K562 (cell line): ENCODE data around the gene TMEM129. TPM values are rescaled to one million over a fixed set of nuclear protein-coding genes. Genes with fewer than 3 reads are reported as not detected.

Source experiments
- ATAC-seq: fragments of 200-7000 bp; cut with Tn5 transposase; 3 replicates; pipeline ENCODE4 v1.9.1; 2020; ENCODE audit warnings: moderate library complexity
- BruUV-seq: library from RNA; stranded (reverse); fragments of 400-500 nt; replicated peaks from 2 replicates; lab custom pipeline; 2021; lab: Mats Ljungman, UMichigan
- CTCF ChIA-PET: fragments of 300-600 bp; formaldehyde crosslinking; extraction: SDS; loops from one replicate; lab custom pipeline; 2021; ENCODE audit warnings: low intra/inter-chr PET ratio; lab: Yijun Ruan, JAX
- POLR2A ChIA-PET: fragments of 300-600, 350-650 bp; sonication (Branson Sonifier 250); formaldehyde crosslinking; extraction: SDS; loops from one replicate; lab custom pipeline; 2021; ENCODE audit warnings: antibody characterized with exemption, inconsistent platforms; lab: Yijun Ruan, JAX
- DNase-seq, 4 experiments: peaks; one replicate each; pipeline versions ENCODE4 v3.0.0 to v3.0.0-alpha.2; 2011 to 2018; ENCODE audit warnings: low spot score in 3 of 4, mixed read lengths in 3 of 4; ENCODE audit errors: extremely low read depth in 1 of 4
- FAIRE-seq: peaks from 2 replicates; lab custom pipeline; 2011; peaks lifted over from hg19 to GRCh38; lab: Jason Lieb, UNC
- H2AFZ ChIP-seq: 2 replicates; pipeline ENCODE4 v1.6.0; 2011; ENCODE audit warnings: low read depth, low read length, control low read depth, inconsistent platforms
- H3K27ac ChIP-seq: fragments of 200-600 bp; 3 replicates; pipeline ENCODE4 v1.8.0; 2011; ENCODE audit warnings: low read depth, mild to moderate bottlenecking, control low read depth, inconsistent platforms, low read length, moderate library complexity, mixed read lengths; ENCODE audit errors: extremely low read depth
- H3K27me3 ChIP-seq, 2 experiments: fragments of 300-600 bp in 1 of 2; 2 replicates in 1 of 2; 3 replicates in 1 of 2; pipeline versions ENCODE4 v1.6.0 to v1.8.0; 2011; ENCODE audit warnings: inconsistent platforms in 2 of 2, low read length in 2 of 2, mild to moderate bottlenecking in 1 of 2, mixed read lengths in 1 of 2, moderate library complexity in 1 of 2; ENCODE audit not compliant: control insufficient read depth in 2 of 2, insufficient read depth in 2 of 2
- H3K36me3 ChIP-seq: fragments of 300-600 bp; 3 replicates; pipeline ENCODE4 v1.8.0; 2011; ENCODE audit warnings: mild to moderate bottlenecking, low read length, inconsistent platforms; ENCODE audit not compliant: control insufficient read depth, insufficient read depth
- H3K4me1 ChIP-seq, 2 experiments: fragments of 200-600 bp in 1 of 2; replicated peaks in 1 of 2; 2 replicates in 1 of 2; 3 replicates in 1 of 2; pipeline versions ENCODE4 v1.5.1 to v1.8.0; 2011; ENCODE audit warnings: inconsistent platforms in 2 of 2, low read length in 2 of 2, mild to moderate bottlenecking in 1 of 2, mixed read lengths in 1 of 2, moderate library complexity in 1 of 2; ENCODE audit not compliant: control insufficient read depth in 2 of 2, insufficient read depth in 2 of 2
- H3K4me2 ChIP-seq: 2 replicates; pipeline ENCODE4 v1.6.1; 2011; ENCODE audit warnings: low read length, control low read depth, inconsistent platforms, mixed read lengths; ENCODE audit not compliant: insufficient read depth
- H3K4me3 ChIP-seq: fragments of 200-600 bp; sonication (generic), shearing (Covaris generic); 2 replicates; pipeline ENCODE4 v1.5.1; 2016; ENCODE audit warnings: control low read depth, inconsistent platforms
- H3K79me2 ChIP-seq: fragments of 200-600 bp; 3 replicates; pipeline ENCODE4 v1.8.0; 2011; ENCODE audit warnings: low read length, inconsistent platforms; ENCODE audit not compliant: control insufficient read depth, insufficient read depth
- H3K9ac ChIP-seq, 2 experiments: 2 replicates each; pipeline versions ENCODE4 v1.6.0 to v1.6.1; 2011; ENCODE audit warnings: low read depth in 2 of 2, low read length in 2 of 2, control low read depth in 1 of 2, inconsistent platforms in 1 of 2, mild to moderate bottlenecking in 1 of 2, mixed read lengths in 1 of 2; ENCODE audit not compliant: insufficient read depth in 1 of 2
- H3K9me1 ChIP-seq: one replicate; pipeline ENCODE4 v1.6.0; 2011; ENCODE audit warnings: inconsistent platforms, mild to moderate bottlenecking, low read length, moderate library complexity; ENCODE audit not compliant: control insufficient read depth, insufficient read depth
- H3K9me3 ChIP-seq: replicated peaks from 2 replicates; pipeline ENCODE4 v1.5.1; 2011; ENCODE audit warnings: low read depth, low read length, inconsistent platforms; ENCODE audit not compliant: control insufficient read depth, insufficient read depth
- H4K20me1 ChIP-seq: replicated peaks from 2 replicates; pipeline ENCODE4 v1.6.1; 2011; ENCODE audit warnings: low read length, inconsistent platforms, mixed read lengths; ENCODE audit not compliant: control insufficient read depth, insufficient read depth
- LCOR ChIP-seq: sonication (generic); formaldehyde crosslinking; IDR thresholded peaks from 2 replicates; pipeline ENCODE4 v1.8.0; 2022; ENCODE audit warnings: mild to moderate bottlenecking, missing genetic modification reagents
- NCOR1 ChIP-seq: fragments of 450-650 bp; IDR thresholded peaks from 2 replicates; pipeline ENCODE4 v1.6.1; 2016; ENCODE audit warnings: mild to moderate bottlenecking, moderate library complexity
- TBP ChIP-seq: optimal IDR thresholded peaks from 2 replicates; pipeline ENCODE3; 2011; ENCODE audit warnings: low read depth, low read length, improper control_type of control experiment
- ZNF551 ChIP-seq: fragments of 250-450 bp; sonication (Bioruptor Pico); IDR thresholded peaks from 2 replicates; pipeline ENCODE4 v1.5.0; 2021; ENCODE audit warnings: mild to moderate bottlenecking, moderate library complexity
- WGBS: fragments of 100-300 bp; shearing (Covaris generic); methylation state at CpG from one replicate; pipeline ENCODE4 v1.1.6; 2016; ENCODE audit warnings: low coverage, mixed read lengths; ENCODE audit not compliant: insufficient coverage; ENCODE audit errors: missing lambda C conversion rate; 5-methylcytosine and 5-hydroxymethylcytosine counted together
- in situ Hi-C: fragments of 300-500 bp; cut with MboI; formaldehyde crosslinking; loops from 4 replicates; pipeline ENCODE4 v1.15.0; 2018; ENCODE audit warnings: inconsistent platforms, mixed read lengths
- intact Hi-C: fragments of 100-400 bp; cut with micrococcal nuclease; formaldehyde crosslinking; loops from 2 replicates; pipeline ENCODE4 v1.14.2; 2022
- polyA plus RNA-seq, 8 experiments: library from polyadenylated mRNA; depleted of rRNA in 4 of 8; stranded (reverse) in 5 of 8; unstranded in 3 of 8; fragments of >200 nt; fragmentation: Nextera tagmentation in 2 of 8; fragmentation: Illumina TruSeq in 1 of 8; extraction: Ambion mirVana in 2 of 8; extraction: Trizol in 1 of 8; gene quantifications; 2 replicates each; pipeline versions ENCODE4 v1.2.1 to v1.2.3, GENCODE V29; 2011 to 2014; ENCODE audit warnings: inconsistent platforms in 1 of 8, missing spikeins in 1 of 8
- total RNA-seq, 7 experiments: library from RNA; depleted of rRNA in 6 of 7; stranded (reverse); fragments of >200 nt in 6 of 7; fragmentation: Illumina TruSeq in 2 of 7; extraction: Trizol in 2 of 7; gene quantifications; 2 replicates each; pipeline versions ENCODE4 v1.2.1 to v1.2.3, GENCODE V29; 2011 to 2021; ENCODE audit warnings: low replicate concordance in 1 of 7
- TF ChIP-seq, protein P1 (sequence below): fragments of 450-650 bp; IDR thresholded peaks from 2 replicates; pipeline ENCODE4 v1.7.0; 2016; ENCODE audit warnings: borderline replicate concordance

Gene TMEM129
- total and polyA plus RNA-seq, 9 of the 15 experiments (the other 6 are each of a cell fraction or from before 2014, with no cell fraction given): 0.34 to 47.2 (median 18.8) TPM

- POLR2A ChIA-PET: no interaction called here
- CTCF ChIA-PET: no interaction called here
- no peaks in the 10 kb centered on the region for H3K9me1 ChIP-seq
- no peaks in the 10 kb centered on the region for H4K20me1 ChIP-seq
- H3K4me1 ChIP-seq: peaks cover 15 to 38% of the 10 kb centered on the region in 2 experiments
- ATAC-seq (no peak), FAIRE-seq (peak; percentile 64), DNase-seq (no peak)
- no peaks in the 10 kb centered on the region for H3K79me2 ChIP-seq
- intact Hi-C loops (no loop called here), in situ Hi-C loops (no loop called here)
- H3K9me3 ChIP-seq: no peaks in the 10 kb centered on the region
- 25% methylated on average over 5 of the region's 5 CpGs for WGBS
- peak overlapping the region in 1 of 2 experiments; percentile 65; a peak in 1 of 4 replicates for H3K9ac ChIP-seq
- TF ChIP-seq, protein P1, sequence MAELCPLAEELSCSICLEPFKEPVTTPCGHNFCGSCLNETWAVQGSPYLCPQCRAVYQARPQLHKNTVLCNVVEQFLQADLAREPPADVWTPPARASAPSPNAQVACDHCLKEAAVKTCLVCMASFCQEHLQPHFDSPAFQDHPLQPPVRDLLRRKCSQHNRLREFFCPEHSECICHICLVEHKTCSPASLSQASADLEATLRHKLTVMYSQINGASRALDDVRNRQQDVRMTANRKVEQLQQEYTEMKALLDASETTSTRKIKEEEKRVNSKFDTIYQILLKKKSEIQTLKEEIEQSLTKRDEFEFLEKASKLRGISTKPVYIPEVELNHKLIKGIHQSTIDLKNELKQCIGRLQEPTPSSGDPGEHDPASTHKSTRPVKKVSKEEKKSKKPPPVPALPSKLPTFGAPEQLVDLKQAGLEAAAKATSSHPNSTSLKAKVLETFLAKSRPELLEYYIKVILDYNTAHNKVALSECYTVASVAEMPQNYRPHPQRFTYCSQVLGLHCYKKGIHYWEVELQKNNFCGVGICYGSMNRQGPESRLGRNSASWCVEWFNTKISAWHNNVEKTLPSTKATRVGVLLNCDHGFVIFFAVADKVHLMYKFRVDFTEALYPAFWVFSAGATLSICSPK: no peak
- TF ChIP-seq LCOR (CRISPR knock-in tag) (no peak), ZNF551 (CRISPR knock-in tag) (no peak), TBP (no peak), NCOR1 (no peak)
- no peak overlapping the region for H3K4me2 ChIP-seq
- H3K4me3 ChIP-seq: no peak overlapping the region
- no peaks in the 10 kb centered on the region for H3K27me3 ChIP-seq
- no peaks in the 10 kb centered on the region for H3K36me3 ChIP-seq
- BruUV-seq: no TSS peak
- no peak overlapping the region for H2AFZ ChIP-seq
- H3K27ac ChIP-seq: no peak overlapping the region
Measured at GRCh38 chr4:1678244-1678643, 42.9 kb downstream of the TMEM129 start.
